Raji (cell line): ENCODE results near the gene METTL5.
A peak's percentile ranks its signal among the peaks of the same experiment; 100 is the strongest.

ENCODE experiments used
- POLR2A ChIP-seq: IDR thresholded peaks from 2 replicates; pipeline ENCODE4 v1.6.1; 2011; ENCODE audit warnings: low read depth, low read length, control low read depth; ENCODE audit not compliant: insufficient read depth

METTL5 gene

DNA sequence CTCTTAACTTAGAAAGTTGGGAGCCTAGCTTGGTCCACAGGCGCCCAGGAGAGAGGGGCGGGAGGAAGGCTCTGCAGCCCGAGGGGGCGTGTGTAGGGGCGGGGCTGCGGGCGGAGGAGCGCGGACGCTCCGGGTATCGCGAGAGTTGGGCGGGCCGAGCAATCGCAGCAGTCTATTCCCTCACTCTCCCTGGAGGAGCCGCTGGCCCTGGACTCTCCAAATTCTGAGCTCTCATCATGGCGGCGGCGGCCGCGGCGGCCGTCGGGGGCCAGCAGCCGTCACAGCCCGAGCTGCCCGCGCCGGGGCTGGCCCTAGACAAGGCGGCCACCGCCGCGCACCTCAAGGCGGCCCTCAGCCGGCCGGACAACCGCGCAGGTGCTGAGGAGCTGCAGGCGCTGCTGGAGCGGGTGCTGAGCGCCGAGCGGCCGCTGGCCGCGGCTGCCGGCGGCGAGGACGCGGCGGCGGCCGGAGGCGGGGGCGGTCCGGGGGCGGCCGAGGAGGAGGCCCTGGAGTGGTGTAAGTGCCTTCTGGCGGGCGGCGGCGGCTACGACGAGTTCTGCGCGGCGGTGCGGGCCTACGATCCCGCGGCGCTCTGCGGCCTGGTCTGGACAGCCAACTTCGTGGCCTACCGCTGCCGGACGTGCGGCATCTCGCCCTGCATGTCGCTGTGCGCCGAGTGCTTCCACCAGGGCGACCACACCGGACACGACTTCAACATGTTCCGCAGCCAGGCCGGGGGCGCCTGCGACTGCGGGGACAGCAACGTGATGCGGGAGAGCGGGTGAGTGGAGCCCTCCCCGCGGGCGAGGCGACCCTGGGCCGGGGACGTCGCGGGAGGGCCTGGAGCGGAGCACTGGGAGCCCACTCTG is 2.8 kb upstream of the METTL5 start, which contains the start of gene UBR3:
Gene UBR3, plus strand, starts transcription at position 183 of the 869 bp plus-strand sequence. Its CDS starts 54 bp downstream, at position 237.
- peak; percentile 78 for TF ChIP-seq POLR2A

DNA sequence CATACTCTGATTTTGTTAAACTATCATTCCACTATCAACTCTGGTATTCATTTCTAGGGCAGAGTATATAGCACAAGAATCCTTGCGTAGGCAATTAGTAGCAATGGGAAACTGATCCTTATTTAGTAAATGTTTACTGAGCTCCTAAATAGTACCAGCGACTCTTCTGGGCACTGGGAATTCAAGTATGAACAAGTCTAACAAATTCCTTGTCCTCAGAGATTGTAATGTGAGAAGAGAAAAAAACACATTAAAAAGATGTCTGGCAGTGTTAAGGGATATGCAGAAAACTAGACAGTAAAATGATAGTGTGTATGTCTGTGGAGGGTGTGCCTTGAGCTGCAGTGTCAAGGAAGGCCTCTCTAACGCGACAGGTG is 721 bp downstream of the METTL5 start:
- no peak for TF ChIP-seq POLR2A

- no peak for TF ChIP-seq POLR2A
Observed at GRCh38 chr2:169822785-169823392, 1.8 kb downstream of the METTL5 start.

DNA sequence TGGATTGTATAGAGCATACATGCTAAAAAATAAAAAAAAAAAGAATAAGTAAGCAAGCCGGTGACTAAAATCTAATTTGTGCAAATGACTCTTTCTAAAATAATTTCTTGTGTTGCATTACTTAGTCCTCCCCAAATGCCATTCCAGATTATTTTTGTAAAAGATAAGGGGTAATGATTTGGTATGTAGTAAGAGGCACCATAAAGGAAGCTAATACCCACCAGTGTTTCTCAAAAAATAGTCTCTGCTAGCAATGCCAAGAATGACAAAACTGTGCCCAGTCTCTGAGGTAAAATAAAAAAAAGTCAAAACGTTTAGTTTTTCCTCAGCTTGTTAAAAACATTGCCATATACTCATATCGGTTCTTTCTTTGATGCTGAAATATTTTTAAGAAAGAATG is 2.7 kb downstream of the METTL5 start:
- no peak for TF ChIP-seq POLR2A

GRCh38 chr2:169819106-169819505 is 5.6 kb downstream of the METTL5 start:
- no peak for TF ChIP-seq POLR2A

GRCh38 chr2:169818241-169818640 is 6.5 kb downstream of the METTL5 start:
- no peak for TF ChIP-seq POLR2A

DNA sequence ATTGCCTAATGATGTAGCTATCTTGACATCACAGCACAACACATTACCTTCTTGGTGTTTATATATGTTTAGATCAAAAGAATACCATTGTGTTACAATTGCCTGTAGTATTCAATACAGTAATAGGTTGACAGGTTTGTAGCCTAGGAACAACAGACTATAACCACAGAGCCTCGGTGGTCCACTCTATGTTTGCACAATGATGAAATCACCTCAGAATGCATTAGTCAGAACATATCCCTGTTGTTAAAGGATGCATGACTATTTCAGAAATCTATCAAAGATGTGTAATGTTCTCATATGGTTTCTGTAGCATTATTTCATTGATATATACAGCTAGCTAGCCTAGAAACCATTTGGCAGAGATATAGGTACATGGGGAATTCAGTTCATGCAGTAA is 8.9 kb downstream of the METTL5 start:
- no peak for TF ChIP-seq POLR2A

DNA sequence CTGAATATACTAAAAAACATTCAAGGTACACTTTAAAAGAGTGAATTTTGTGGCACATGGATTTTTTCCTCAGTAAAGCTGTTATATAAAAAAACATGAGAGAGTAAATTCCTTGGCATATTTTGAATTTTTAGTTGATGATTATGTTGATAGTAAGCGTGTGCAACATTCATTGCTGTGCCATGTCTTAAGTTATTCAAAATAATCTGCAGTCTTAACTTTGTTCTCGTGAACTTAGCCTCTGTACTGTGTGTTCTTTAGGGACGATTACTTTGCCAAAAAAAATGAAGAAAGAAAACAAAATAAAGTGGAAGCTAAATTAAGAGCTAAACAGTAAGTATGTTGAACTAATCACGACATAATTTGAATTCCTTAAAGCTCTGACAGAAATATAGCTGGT is 16.5 kb downstream of the METTL5 start:
- TF ChIP-seq POLR2A: no peak

DNA sequence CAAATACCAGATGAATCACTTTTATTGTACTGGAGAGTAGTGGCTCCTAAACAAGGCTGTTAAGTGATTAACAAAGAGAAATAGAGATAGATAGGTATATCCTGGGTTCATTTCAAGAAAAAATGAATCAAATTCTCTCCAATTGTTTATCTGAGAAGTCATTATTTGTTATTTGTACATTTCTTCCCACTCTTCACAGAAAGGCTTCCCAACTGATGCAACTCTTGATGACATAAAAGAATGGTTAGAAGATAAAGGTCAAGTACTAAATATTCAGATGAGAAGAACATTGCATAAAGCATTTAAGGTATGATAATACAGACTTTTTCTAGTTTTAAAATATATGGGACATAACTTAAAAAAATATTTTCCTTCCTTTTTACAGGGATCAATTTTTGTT is 18.1 kb downstream of the METTL5 start:
- TF ChIP-seq POLR2A: no peak

DNA sequence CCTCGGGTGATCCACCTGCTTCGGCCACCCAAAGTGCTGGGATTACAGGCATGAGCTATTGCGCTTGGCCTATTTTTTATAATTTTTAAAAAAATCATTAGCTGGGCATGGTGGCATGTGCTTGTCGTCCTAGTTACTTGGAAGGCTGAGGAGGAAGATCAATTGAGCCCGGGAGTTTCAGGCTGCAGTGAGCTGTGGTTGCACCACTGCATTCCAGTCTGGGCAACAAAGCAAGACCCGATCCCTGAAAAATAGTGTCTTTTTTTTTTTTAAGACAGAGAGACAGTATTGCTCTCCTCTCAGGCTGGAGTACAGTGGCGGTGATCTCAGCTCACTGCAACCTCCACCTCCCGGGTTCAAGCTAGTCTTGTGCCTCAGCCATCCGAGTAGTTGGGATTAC is 21.2 kb downstream of the METTL5 start:
- no peak for TF ChIP-seq POLR2A

GRCh38 chr2:169798718-169799592 is 25.8 kb downstream of the METTL5 start, which contains the start of gene SSB:
TSS of gene SSB (plus strand) at chr2:169798871. CDS start at chr2:169800961, 2,090 bp downstream.
- peak; percentile 95 for TF ChIP-seq POLR2A

DNA sequence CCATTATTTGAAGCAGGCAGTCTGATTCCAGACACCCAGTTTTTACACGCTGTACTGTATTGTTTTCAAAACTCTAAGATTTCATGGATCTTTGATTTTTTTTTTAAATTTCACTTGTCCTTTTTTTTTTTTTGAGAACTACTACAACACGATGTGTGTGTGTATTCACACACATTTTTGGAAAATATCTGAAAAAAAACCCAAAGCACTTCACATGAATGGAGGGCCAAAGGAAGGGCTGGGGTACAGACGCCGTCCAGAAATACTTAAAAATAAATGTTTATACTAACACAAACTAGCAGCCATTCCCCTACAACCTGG is 26.3 kb downstream of the METTL5 start:
- no peak for TF ChIP-seq POLR2A

- TF ChIP-seq POLR2A: no peak
Observed at GRCh38 chr2:169797601-169798000, 27.1 kb downstream of the METTL5 start.

DNA sequence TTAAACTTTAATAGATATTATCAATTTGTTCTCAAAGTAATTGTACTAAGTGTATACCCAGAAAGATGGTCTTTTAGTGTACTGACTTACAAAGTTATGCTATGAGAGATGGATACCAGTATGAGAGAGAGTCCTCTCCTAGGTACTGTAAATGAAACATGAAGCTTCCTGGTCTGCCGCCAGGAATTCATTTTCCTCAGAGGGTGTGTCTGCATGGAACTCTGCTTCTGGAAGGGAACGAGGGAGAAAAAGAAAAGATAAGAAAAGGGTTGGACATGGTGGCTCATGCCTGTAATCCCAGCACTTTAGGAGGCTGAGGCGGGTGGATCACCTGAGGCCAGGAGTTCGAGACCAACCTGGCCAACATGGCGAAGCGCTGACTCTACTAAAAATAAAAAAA is 28.3 kb downstream of the METTL5 start:
- TF ChIP-seq POLR2A: no peak

DNA sequence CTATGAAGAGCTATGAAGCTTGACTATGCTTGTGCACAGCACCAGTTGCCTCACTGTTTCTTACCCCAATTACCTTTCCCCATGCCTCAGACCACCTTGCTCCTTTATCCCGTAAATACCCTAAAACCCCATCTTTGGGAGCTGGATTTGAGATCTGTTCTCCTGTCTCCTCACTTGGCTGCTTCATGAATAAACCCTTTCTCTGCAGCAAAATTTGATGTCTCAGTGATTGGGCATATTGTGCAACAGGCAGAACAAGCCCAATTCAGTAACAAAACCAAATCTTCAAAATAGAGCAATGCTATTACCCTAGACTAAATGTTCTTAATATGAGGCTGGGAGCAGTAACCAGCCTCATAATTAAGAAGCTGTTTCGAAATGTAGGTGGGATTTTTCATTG is 29.5 kb downstream of the METTL5 start:
- no peak for TF ChIP-seq POLR2A

- no peak for TF ChIP-seq POLR2A
Observed at GRCh38 chr2:169790581-169790980, 34.1 kb downstream of the METTL5 start.

DNA sequence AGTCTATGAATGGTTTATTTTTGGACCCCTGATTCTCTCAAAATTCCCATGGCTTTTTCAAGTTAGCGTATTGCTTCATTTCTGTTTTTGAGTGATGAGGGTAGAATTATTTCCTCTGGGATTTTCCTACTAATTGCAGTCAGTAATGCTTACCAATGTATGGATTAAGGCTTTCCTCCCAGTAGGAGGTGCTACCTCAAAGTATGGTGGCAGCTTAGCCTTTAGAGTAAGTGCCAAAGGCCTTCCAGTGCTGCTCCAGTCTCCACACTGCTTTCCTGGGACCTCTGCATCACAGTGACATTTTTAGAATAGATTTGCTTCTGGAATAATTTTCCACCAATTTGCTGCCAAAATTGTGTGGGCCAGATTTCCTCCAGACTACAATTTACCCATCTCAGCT is 42.2 kb downstream of the METTL5 start:
- TF ChIP-seq POLR2A: no peak
